ENCODE results near the gene NCAM2.

NCAM2 gene

DNA sequence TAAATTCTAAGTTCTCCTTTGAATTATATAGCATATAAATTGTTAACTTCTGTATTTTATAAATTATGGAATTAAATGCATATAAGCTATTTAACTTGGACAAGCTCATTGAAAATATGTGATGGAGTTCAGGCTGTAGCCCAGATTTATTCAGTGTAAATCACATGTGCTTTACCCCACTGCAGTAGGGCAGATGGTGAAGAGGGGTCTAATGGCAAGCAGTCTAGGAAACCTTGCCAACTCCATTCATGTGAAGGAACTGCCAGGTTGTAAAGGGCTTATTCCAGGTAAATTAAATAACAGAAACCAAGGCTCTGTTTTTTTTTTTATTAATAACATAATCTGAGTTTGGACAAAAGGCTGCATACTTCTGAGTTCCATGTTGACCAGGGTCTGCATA is 243.2 kb downstream of the NCAM2 start:
- H3K27ac ChIP-seq (ENCODE audit: extremely low read depth, low read depth, low read length), result no peak overlapping the region
- no peak overlapping the region for H3K4me3 ChIP-seq (ENCODE audit: low read depth, low read length)
- H3K4me1 ChIP-seq (ENCODE audit: control insufficient read depth, insufficient read depth, low read length), result no peaks in the 10 kb centered on the region
- H3K9me3 ChIP-seq (ENCODE audit: control insufficient read depth, insufficient read depth, low read depth, low read length), result no peaks in the 10 kb centered on the region
- CTCF ChIA-PET, result interaction anchor here (0.6 kb wide), 1 partner anchor 1148 kb away, joined by 3 read pairs; no protein-coding TSS in a partner anchor
- POLR2A ChIA-PET, result no interaction called here
- no peaks in the 10 kb centered on the region for H3K36me3 ChIP-seq (ENCODE audit: control insufficient read depth in 2 of 2, insufficient read depth in 1 of 2, low read length in 2 of 2)
- no peak for TF ChIP-seq SCRT1 (tag by site-specific recombination; IDR thresholded peaks at IDR 0.05; ENCODE audit: borderline replicate concordance)
- TF ChIP-seq ZNF48 (tag by site-specific recombination; IDR thresholded peaks at IDR 0.05), result no peak

DNA sequence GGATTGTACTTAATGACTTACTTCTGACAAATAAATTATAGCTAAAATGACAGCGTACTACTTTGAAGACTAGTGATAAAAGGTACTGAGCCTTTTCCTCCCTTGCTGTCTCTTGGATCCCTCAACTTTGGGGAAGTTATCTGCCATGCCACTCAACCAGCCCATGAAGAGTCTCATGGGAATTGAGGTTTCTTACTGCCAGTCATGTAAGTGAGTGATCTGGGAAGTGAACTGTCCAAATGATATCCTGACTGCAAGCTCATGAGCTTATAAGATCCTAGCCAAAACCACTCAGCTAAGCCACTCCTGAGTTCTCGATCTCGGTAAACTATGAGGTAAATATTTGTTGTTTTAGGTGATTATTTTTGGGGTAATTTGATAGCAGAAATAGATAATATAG is 247.8 kb downstream of the NCAM2 start:
- ChIA-PET CTCF (no interaction called here), POLR2A (no interaction called here)
- Histone ChIP-seq H3K36me3 (ENCODE audit: control insufficient read depth in 2 of 2, insufficient read depth in 1 of 2, low read length in 2 of 2) (no peaks in the 10 kb centered on the region), H3K4me3 (ENCODE audit: low read depth, low read length) (no peak overlapping the region), H3K27ac (ENCODE audit: extremely low read depth, low read depth, low read length) (no peak overlapping the region), H3K4me1 (ENCODE audit: control insufficient read depth, insufficient read depth, low read length) (no peaks in the 10 kb centered on the region), H3K9me3 (ENCODE audit: control insufficient read depth, insufficient read depth, low read depth, low read length) (no peaks in the 10 kb centered on the region)
- TF ChIP-seq, protein P1, sequence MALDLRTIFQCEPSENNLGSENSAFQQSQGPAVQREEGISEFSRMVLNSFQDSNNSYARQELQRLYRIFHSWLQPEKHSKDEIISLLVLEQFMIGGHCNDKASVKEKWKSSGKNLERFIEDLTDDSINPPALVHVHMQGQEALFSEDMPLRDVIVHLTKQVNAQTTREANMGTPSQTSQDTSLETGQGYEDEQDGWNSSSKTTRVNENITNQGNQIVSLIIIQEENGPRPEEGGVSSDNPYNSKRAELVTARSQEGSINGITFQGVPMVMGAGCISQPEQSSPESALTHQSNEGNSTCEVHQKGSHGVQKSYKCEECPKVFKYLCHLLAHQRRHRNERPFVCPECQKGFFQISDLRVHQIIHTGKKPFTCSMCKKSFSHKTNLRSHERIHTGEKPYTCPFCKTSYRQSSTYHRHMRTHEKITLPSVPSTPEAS (tag by site-specific recombination; IDR thresholded peaks at IDR 0.05), result no peak
- TF ChIP-seq, protein P2, sequence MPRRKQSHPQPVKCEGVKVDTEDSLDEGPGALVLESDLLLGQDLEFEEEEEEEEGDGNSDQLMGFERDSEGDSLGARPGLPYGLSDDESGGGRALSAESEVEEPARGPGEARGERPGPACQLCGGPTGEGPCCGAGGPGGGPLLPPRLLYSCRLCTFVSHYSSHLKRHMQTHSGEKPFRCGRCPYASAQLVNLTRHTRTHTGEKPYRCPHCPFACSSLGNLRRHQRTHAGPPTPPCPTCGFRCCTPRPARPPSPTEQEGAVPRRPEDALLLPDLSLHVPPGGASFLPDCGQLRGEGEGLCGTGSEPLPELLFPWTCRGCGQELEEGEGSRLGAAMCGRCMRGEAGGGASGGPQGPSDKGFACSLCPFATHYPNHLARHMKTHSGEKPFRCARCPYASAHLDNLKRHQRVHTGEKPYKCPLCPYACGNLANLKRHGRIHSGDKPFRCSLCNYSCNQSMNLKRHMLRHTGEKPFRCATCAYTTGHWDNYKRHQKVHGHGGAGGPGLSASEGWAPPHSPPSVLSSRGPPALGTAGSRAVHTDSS (tag by site-specific recombination; IDR thresholded peaks at IDR 0.05), result no peak
- TF ChIP-seq TRIM28 (IDR thresholded peaks at IDR 0.05; ENCODE audit: borderline replicate concordance, low read length), result no peak

DNA sequence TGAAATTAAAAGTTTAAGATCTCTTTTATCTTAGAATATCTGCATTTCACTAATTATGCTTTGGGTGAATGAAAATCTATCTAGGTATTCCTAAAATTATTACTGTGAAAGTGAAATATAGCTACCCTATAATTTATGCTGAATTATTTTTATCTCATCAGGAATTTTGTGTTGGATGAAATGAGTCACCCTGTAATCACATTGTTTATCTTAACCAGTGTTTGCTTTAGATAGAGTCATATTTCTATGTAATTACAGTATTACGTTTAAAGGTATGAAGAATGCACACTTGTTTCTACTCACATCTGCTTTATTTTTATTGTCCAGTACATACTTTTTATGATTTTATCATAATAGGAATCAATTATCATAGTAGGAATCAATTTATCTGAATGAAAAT is 249.2 kb downstream of the NCAM2 start:
- Histone ChIP-seq H3K4me3 (ENCODE audit: low read depth, low read length) (no peak overlapping the region), H3K9me3 (ENCODE audit: control insufficient read depth, insufficient read depth, low read depth, low read length) (no peaks in the 10 kb centered on the region), H3K27ac (ENCODE audit: extremely low read depth, low read depth, low read length) (no peak overlapping the region), H3K36me3 (ENCODE audit: control insufficient read depth in 2 of 2, insufficient read depth in 1 of 2, low read length in 2 of 2) (no peaks in the 10 kb centered on the region), H3K4me1 (ENCODE audit: control insufficient read depth, insufficient read depth, low read length) (no peaks in the 10 kb centered on the region)
- ChIA-PET CTCF (no interaction called here), POLR2A (no interaction called here)
- TF ChIP-seq ZNF157 (tag by site-specific recombination; IDR thresholded peaks at IDR 0.05), result no peak
- TF ChIP-seq, protein P3, sequence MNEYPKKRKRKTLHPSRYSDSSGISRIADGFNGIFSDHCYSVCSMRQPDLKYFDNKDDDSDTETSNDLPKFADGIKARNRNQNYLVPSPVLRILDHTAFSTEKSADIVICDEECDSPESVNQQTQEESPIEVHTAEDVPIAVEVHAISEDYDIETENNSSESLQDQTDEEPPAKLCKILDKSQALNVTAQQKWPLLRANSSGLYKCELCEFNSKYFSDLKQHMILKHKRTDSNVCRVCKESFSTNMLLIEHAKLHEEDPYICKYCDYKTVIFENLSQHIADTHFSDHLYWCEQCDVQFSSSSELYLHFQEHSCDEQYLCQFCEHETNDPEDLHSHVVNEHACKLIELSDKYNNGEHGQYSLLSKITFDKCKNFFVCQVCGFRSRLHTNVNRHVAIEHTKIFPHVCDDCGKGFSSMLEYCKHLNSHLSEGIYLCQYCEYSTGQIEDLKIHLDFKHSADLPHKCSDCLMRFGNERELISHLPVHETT (tag by site-specific recombination; IDR thresholded peaks at IDR 0.05), result no peak
- TF ChIP-seq ZNF843 (tag by site-specific recombination; IDR thresholded peaks at IDR 0.05), result no peak
- TF ChIP-seq, protein P4, sequence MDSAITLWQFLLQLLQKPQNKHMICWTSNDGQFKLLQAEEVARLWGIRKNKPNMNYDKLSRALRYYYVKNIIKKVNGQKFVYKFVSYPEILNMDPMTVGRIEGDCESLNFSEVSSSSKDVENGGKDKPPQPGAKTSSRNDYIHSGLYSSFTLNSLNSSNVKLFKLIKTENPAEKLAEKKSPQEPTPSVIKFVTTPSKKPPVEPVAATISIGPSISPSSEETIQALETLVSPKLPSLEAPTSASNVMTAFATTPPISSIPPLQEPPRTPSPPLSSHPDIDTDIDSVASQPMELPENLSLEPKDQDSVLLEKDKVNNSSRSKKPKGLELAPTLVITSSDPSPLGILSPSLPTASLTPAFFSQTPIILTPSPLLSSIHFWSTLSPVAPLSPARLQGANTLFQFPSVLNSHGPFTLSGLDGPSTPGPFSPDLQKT (IDR thresholded peaks at IDR 0.05; ENCODE audit: borderline replicate concordance, low read depth, low read length), result no peak
- TF ChIP-seq FEZF1 (tag by site-specific recombination; IDR thresholded peaks at IDR 0.05), result no peak
- TF ChIP-seq, protein P5, sequence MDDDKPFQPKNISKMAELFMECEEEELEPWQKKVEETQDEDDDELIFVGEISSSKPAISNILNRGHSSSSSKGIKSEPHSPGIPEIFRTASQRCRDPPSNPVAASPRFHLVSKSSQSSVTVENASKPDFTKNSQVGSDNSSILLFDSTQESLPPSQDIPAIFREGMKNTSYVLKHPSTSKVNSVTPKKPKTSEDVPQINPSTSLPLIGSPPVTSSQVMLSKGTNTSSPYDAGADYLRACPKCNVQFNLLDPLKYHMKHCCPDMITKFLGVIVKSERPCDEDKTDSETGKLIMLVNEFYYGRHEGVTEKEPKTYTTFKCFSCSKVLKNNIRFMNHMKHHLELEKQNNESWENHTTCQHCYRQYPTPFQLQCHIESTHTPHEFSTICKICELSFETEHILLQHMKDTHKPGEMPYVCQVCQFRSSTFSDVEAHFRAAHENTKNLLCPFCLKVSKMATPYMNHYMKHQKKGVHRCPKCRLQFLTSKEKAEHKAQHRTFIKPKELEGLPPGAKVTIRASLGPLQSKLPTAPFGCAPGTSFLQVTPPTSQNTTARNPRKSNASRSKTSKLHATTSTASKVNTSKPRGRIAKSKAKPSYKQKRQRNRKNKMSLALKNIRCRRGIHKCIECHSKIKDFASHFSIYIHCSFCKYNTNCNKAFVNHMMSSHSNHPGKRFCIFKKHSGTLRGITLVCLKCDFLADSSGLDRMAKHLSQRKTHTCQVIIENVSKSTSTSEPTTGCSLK (tag by site-specific recombination; IDR thresholded peaks at IDR 0.05), result no peak
- no peak for TF ChIP-seq RBAK (tag by site-specific recombination; IDR thresholded peaks at IDR 0.05)
- TF ChIP-seq, protein P6, sequence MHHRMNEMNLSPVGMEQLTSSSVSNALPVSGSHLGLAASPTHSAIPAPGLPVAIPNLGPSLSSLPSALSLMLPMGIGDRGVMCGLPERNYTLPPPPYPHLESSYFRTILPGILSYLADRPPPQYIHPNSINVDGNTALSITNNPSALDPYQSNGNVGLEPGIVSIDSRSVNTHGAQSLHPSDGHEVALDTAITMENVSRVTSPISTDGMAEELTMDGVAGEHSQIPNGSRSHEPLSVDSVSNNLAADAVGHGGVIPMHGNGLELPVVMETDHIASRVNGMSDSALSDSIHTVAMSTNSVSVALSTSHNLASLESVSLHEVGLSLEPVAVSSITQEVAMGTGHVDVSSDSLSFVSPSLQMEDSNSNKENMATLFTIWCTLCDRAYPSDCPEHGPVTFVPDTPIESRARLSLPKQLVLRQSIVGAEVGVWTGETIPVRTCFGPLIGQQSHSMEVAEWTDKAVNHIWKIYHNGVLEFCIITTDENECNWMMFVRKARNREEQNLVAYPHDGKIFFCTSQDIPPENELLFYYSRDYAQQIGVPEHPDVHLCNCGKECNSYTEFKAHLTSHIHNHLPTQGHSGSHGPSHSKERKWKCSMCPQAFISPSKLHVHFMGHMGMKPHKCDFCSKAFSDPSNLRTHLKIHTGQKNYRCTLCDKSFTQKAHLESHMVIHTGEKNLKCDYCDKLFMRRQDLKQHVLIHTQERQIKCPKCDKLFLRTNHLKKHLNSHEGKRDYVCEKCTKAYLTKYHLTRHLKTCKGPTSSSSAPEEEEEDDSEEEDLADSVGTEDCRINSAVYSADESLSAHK (tag by site-specific recombination; IDR thresholded peaks at IDR 0.05), result no peak
- TF ChIP-seq BCL11A (tag by site-specific recombination; IDR thresholded peaks at IDR 0.05; ENCODE audit: low read depth), result no peak
- TF ChIP-seq, protein P7, sequence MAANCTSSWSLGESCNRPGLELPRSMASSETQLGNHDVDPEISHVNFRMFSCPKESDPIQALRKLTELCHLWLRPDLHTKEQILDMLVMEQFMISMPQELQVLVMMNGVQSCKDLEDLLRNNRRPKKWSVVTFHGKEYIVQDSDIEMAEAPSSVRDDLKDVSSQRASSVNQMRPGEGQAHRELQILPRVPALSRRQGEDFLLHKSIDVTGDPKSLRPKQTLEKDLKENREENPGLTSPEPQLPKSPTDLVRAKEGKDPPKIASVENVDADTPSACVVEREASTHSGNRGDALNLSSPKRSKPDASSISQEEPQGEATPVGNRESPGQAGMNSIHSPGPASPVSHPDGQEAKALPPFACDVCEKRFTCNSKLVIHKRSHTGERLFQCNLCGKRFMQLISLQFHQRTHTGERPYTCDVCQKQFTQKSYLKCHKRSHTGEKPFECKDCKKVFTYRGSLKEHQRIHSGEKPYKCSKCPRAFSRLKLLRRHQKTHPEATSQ (tag by site-specific recombination; IDR thresholded peaks at IDR 0.05), result no peak
- TF ChIP-seq ZNF837 (tag by site-specific recombination; IDR thresholded peaks at IDR 0.05), result no peak
